ENCODE data around the gene KDELR1.

DNA sequence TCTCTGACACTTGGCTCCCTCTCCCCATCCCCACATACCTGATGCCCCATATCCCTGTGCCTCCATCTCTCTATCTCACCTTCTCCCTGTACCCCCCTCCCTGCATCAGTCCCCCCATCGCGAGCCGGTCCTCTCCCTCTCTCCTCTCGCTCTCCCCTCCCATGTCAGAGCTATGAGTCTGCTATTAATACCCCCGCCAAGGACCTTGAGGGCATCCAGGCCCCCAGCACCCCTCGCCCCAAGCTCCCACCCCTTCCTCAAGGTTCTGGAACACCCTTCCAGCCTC is 3.8 kb upstream of the KDELR1 start:
- TF ChIP-seq POLR2A (IDR thresholded peaks at IDR 0.05; ENCODE audit: low read length) (no peak), GATA1 (IDR thresholded peaks at IDR 0.05; ENCODE audit: low read depth, low read length) (no peak)

All from erythroblast (primary cell).